Immature natural killer cell (primary cell): ENCODE results near the gene HLA-DRB1. TPM values are rescaled to one million over a fixed set of nuclear protein-coding genes. Genes with fewer than 3 reads are reported as not detected.

Experiments
- polyA plus RNA-seq, 3 donors: library from polyadenylated mRNA; unstranded; fragments of 300-500 nt; fragmentation: Illumina TruSeq; gene quantifications; one replicate each; pipeline ENCODE4 v1.2.3, GENCODE V29; 2021

The HLA-DRB1 gene
- polyA plus RNA-seq, 3 donors from 2014 or later: 45.8 to 435 (median 268) TPM

Other genes starting within 250 kb of the HLA-DRB1 start
- not detected for gene TSBP1, start 217.9 kb downstream of the HLA-DRB1 start, polyA plus RNA-seq
- gene BTNL2, start 182.7 kb downstream of the HLA-DRB1 start, polyA plus RNA-seq: not detected
- gene HLA-DRA, start 150.0 kb downstream of the HLA-DRB1 start, polyA plus RNA-seq: 100 to 1,000 TPM; 103 to 884 (median 621) TPM
- gene HLA-DRB5, start 59.6 kb downstream of the HLA-DRB1 start, polyA plus RNA-seq: 100 to 1,000 TPM in 1 of 3 donors, 10 to 100 TPM in 1, 1 to 10 TPM in 1; 3.0 to 171 (median 16.0) TPM
- gene HLA-DQA1, start 47.6 kb upstream of the HLA-DRB1 start, polyA plus RNA-seq: 10 to 100 TPM in 2 of 3 donors, 1 to 10 TPM in 1; 1.8 to 53.1 (median 10.3) TPM
- gene HLA-DQB1, start 76.8 kb upstream of the HLA-DRB1 start, polyA plus RNA-seq: 100 to 1,000 TPM in 1 of 3 donors, 10 to 100 TPM in 1, 1 to 10 TPM in 1; 2.5 to 105 (median 74.9) TPM
- gene HLA-DQA2, start 151.5 kb upstream of the HLA-DRB1 start, polyA plus RNA-seq: 1 to 10 TPM; 1.5 to 5.9 (median 2.5) TPM
- gene HLA-DQB2, start 173.7 kb upstream of the HLA-DRB1 start, polyA plus RNA-seq: 1 to 10 TPM; 1.9 to 3.8 (median 2.9) TPM
- gene HLA-DOB, start 227.2 kb upstream of the HLA-DRB1 start, polyA plus RNA-seq: 1 to 10 TPM in 2 of 3 donors, under 1 TPM in 1; 0.45 to 6.6 (median 4.8) TPM
- 10 to 100 TPM; 16.9 to 67.6 (median 30.4) TPM for gene TAP2, start 248.9 kb upstream of the HLA-DRB1 start, polyA plus RNA-seq